Activated naive CD4-positive, alpha-beta T cell treated with anti-CD3 and anti-CD28 coated beads for 36 hours (primary cell): ENCODE data around the gene FTO. TPM values are rescaled to one million over a fixed set of nuclear protein-coding genes. Genes with fewer than 3 reads are reported as not detected.

ENCODE experiments used
- CTCF ChIA-PET: fragments of 350-600 bp; sonication (Branson Sonifier 250); formaldehyde crosslinking; loops from one replicate; lab custom pipeline; 2021; ENCODE audit warnings: antibody characterized with exemption; lab: Charles Lee
- DNase-seq: peaks from one replicate; pipeline ENCODE4 v3.0.0-alpha.2; 2020
- H3K27ac Mint-ChIP-seq: one replicate; pipeline ENCODE4 v1.8.0; 2021; ENCODE audit warnings: mild to moderate bottlenecking, mixed read lengths
- H3K27me3 Mint-ChIP-seq: one replicate; pipeline ENCODE4 v1.8.0; 2021; ENCODE audit warnings: low read depth, mixed read lengths
- H3K36me3 Mint-ChIP-seq: one replicate; pipeline ENCODE4 v1.8.0; 2021; ENCODE audit warnings: low read depth, mixed read lengths
- H3K4me1 Mint-ChIP-seq: one replicate; pipeline ENCODE4 v1.8.0; 2021; ENCODE audit warnings: low read depth, mixed read lengths
- H3K4me3 Mint-ChIP-seq: one replicate; pipeline ENCODE4 v1.8.0; 2021; ENCODE audit warnings: mild to moderate bottlenecking, moderate library complexity, mixed read lengths
- H3K9me3 Mint-ChIP-seq: one replicate; pipeline ENCODE4 v1.8.0; 2021; ENCODE audit warnings: mixed read lengths
- intact Hi-C: fragments of 100-400 bp; cut with micrococcal nuclease; formaldehyde crosslinking; loops from one replicate; pipeline ENCODE4 v1.15.1; 2023
- total RNA-seq, 2 experiments: library from RNA; stranded (reverse); gene quantifications; one replicate each; pipeline ENCODE4 v1.2.3, GENCODE V29; 2021

The FTO gene
- total RNA-seq, 2 experiments from 2014 or later, result 60.2 to 63.9 TPM

DNA sequence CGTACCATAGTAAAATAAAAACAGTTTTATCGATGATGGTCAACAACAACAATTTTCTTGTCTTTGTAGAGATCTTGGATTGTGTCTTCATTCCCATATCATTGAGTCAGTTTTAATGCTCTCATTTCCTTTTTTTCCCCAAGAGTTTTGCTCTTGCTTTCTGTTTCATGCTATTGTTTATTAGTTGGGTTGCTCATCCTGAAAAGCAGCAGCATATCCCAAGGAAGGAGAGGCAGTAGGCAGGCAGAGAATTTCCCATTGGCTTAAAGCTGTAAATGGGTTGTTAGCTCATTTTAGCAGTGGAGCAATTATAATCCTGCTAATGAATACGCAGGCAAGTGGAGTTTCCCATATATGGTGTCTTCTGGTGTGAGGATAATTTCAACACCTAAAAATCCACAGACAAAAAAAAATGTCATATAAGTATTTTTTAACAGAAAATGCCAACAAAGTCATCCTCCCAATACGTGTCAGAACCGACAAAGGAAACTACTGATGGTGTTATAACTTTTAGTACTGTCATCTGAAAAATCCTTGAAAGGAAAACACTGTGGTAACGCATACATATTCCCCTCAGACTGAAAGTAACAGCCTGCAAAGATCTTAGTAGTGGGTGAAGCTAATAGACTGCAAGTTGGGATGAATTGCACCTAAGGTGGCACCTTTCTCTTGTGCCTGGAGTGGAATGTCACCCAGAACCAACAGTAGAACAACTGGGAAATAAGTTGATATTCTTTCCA is 218.3 kb downstream of the FTO start:
- Mint-ChIP-seq H3K27me3 (no peaks in the 10 kb centered on the region), H3K4me1 (peaks cover 11% of the 10 kb centered on the region), H3K9me3 (no peaks in the 10 kb centered on the region), H3K36me3 (peaks cover 1% of the 10 kb centered on the region), H3K4me3 (no peak overlapping the region), H3K27ac (no peak overlapping the region)
- CTCF ChIA-PET, result no interaction called here
- intact Hi-C loops, result loop anchor here (1.0 kb wide), 1 partner anchor 10 kb away; no protein-coding TSS in a partner anchor
- DNase-seq, result no peak

DNA sequence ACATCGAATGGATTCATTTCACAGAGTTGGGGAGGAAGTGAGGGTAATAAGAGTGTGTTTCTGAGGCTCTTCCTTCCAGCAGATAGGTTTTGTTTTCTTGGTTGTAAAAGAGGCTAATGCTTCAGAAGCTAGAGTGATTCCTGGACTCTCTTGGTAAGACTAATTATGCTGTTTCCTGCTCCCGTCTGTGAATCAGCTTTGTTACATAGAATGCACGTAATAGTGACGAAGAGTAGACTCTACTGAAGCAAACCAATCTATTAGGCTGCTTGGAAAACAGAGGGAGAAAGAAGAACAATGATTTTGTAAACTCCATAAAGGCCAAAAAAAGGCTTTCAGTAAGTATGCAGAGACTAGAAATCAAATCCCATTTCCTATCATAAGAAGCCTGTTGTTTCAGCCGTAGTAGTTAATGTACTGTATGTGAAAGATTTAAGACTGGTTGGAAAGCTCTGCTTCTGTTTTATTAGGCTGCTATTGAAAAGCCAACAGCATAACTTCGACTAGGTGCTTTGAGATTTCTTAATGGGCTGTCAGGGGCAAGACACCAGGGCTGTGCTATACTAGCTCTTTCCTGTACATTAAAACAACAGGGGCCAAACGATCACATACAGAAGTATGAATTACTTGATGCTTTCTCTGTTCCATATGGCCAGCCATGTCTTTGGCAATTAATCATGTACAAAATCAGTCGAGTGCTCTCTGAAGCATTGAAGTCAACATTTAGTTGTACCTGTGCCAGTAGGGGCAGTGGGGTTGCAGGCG is 219.0 kb downstream of the FTO start:
- CTCF ChIA-PET, result interaction anchor here (0.9 kb wide), 1 partner anchor 32 kb away, joined by 3 read pairs; no protein-coding TSS in a partner anchor
- peaks cover 11% of the 10 kb centered on the region for H3K4me1 Mint-ChIP-seq
- peaks cover 1% of the 10 kb centered on the region for H3K36me3 Mint-ChIP-seq
- peak overlapping the region; percentile 0 for H3K27ac Mint-ChIP-seq
- intact Hi-C loops, result loop anchor here (1.0 kb wide), 1 partner anchor 11 kb away; no protein-coding TSS in a partner anchor
- no peak for DNase-seq
- H3K4me3 Mint-ChIP-seq, result no peak overlapping the region
- H3K27me3 Mint-ChIP-seq, result no peaks in the 10 kb centered on the region
- no peaks in the 10 kb centered on the region for H3K9me3 Mint-ChIP-seq

DNA sequence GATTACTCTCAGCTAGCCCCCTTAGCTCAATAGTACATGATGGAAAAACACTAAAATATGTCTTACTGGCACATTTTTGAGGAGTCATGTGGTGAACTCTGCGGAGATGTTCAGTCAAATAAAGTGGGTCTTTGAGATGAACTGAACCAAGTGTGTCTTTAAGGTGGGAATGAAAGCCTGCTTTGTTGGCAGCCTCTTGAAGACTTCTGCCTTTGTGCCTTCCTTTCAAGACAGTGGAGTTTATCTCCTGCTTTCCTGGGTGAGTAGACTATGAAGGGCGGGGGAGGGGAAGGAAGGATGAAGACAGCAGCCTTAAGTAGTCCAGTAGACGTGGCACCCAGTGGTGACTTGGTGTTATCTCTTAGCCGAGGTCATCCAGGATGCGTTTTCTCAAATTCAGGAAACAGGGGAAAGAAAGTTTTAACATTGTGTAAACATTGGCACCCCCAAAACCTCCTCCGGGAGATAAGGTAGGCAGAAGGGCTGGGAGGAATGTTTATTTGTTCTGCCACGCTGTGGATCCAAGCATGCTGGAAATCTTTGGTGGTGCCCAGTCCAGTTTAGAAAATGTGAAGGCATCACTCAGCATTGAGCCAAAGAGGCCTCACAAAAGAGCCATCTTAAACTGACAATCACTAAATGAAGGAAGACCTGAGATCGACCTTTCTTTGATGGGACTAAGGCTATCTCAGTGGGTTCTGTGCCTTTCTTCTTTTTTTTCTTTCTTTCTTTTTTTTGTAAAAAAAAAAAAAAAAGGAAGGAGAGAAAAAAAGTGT is 220.6 kb downstream of the FTO start:
- Mint-ChIP-seq H3K27me3 (no peaks in the 10 kb centered on the region), H3K36me3 (peaks cover 3% of the 10 kb centered on the region), H3K4me1 (peaks cover 11% of the 10 kb centered on the region), H3K4me3 (no peak overlapping the region), H3K27ac (no peak overlapping the region), H3K9me3 (no peaks in the 10 kb centered on the region)
- no peak for DNase-seq
- CTCF ChIA-PET, result interaction anchor here (0.6 kb wide), 1 partner anchor 390 kb away, joined by 4 read pairs; no protein-coding TSS in a partner anchor
- intact Hi-C loops, result no loop called here

DNA sequence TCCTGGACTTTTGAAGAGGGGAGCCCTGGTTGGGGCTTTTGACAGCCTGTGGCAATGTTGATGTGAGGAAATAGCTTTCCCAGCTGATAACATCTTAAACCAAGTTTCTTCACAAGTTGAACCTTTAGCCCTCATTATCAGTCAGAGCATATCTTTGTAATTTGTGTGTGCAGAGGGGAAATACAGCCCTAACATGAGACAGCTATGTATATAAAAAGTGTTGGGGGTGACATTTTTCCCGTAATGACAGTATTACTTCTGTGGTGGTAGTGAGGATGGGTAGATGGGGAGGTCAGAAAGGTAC is 221.1 kb downstream of the FTO start:
- H3K27ac Mint-ChIP-seq, result no peak overlapping the region
- H3K4me1 Mint-ChIP-seq, result peaks cover 11% of the 10 kb centered on the region
- no peaks in the 10 kb centered on the region for H3K27me3 Mint-ChIP-seq
- CTCF ChIA-PET, result interaction anchor here (0.6 kb wide), 1 partner anchor 391 kb away, joined by 4 read pairs; no protein-coding TSS in a partner anchor
- intact Hi-C loops, result no loop called here
- peaks cover 3% of the 10 kb centered on the region for H3K36me3 Mint-ChIP-seq
- no peak overlapping the region for H3K4me3 Mint-ChIP-seq
- H3K9me3 Mint-ChIP-seq, result no peaks in the 10 kb centered on the region
- DNase-seq, result no peak

DNA sequence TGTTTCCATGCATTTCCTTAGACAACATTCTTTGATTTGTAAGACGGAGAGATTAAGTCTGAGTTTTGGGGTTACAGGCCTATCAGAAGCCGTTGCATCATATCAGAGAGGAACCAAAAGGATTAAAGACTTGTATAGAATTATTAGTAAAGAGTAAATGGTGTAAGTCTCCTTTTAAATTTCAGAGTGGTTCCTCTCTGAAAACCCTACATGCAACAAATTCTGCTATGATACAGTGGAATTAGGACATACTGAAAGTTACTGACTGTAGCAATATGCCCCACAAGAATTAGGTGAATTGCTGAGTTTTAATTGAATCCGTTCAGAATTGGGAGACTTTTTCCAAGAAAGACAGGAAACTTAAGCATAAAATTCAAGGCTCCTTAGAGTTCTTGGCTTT is 221.6 kb downstream of the FTO start:
- H3K4me3 Mint-ChIP-seq, result no peak overlapping the region
- CTCF ChIA-PET, result interaction anchor here (0.6 kb wide), 1 partner anchor 391 kb away, joined by 4 read pairs; no protein-coding TSS in a partner anchor
- DNase-seq, result no peak
- intact Hi-C loops, result no loop called here
- H3K27me3 Mint-ChIP-seq, result no peaks in the 10 kb centered on the region
- no peaks in the 10 kb centered on the region for H3K9me3 Mint-ChIP-seq
- H3K36me3 Mint-ChIP-seq, result peaks cover 3% of the 10 kb centered on the region
- H3K4me1 Mint-ChIP-seq, result peaks cover 11% of the 10 kb centered on the region
- H3K27ac Mint-ChIP-seq, result no peak overlapping the region

DNA sequence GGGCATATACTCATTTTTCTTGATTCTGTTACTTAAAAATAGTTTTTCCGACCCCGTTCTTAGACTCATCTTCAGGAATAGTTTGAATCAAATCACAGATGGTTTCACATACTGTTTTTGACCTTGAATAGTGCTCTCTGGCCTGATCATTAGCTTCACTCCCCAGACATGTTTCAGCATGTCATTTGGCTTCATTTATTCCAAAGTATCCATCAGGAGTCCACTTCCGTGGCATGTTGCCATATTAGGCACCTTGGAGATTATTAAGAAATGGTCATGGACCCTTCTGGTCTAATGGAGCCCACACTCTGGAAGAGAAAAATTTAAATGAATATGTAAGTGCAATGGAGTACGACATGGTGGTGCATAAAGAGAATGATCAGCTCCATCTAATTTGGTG is 222.3 kb downstream of the FTO start:
- DNase-seq, result no peak
- Mint-ChIP-seq H3K27me3 (no peaks in the 10 kb centered on the region), H3K4me1 (peaks cover 11% of the 10 kb centered on the region), H3K9me3 (no peaks in the 10 kb centered on the region), H3K4me3 (no peak overlapping the region), H3K27ac (no peak overlapping the region), H3K36me3 (peaks cover 3% of the 10 kb centered on the region)
- CTCF ChIA-PET, result no interaction called here
- intact Hi-C loops, result no loop called here

DNA sequence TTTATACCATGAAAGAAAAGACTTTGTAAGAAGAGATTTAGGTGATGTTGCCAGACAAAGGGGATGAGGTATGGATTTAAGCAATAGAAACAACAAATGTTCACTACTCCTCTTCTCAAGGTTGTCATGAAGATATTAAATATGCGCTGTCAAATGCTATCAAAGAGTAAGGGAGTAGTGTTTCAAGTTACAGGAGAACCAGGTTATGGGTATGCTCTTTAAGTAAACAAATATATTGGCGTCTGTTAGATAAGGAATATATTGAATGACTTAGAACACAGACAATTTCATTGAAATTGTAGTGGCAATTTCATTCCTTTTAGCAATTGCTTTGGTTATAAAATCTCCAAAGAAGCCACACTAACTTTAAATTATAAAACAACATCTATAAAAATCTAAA is 229.0 kb downstream of the FTO start:
- no peaks in the 10 kb centered on the region for H3K9me3 Mint-ChIP-seq
- peaks cover 26% of the 10 kb centered on the region for H3K36me3 Mint-ChIP-seq
- no peak for DNase-seq
- intact Hi-C loops, result no loop called here
- H3K4me3 Mint-ChIP-seq, result no peak overlapping the region
- H3K27ac Mint-ChIP-seq, result no peak overlapping the region
- CTCF ChIA-PET, result no interaction called here
- H3K27me3 Mint-ChIP-seq, result no peaks in the 10 kb centered on the region
- no peaks in the 10 kb centered on the region for H3K4me1 Mint-ChIP-seq

DNA sequence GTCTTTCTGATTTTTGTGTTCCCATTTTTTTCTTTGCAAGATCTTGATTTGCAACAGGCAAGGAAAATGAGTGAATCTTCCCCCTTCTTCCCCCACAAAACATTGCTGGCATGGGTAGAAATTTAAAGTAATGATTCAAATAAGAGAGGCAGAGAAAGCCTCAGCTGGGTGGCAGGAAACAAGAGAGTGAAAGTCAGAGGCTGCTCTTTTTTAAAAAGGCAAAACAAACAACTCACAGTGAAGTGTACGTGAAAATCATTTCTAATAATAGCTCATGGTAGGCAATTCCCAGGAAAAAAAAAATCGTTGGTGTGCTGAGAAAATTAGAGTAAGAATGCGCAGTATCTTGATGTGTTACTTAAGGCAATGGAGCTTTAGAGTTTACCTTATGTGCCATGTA is 229.5 kb downstream of the FTO start:
- intact Hi-C loops, result no loop called here
- Mint-ChIP-seq H3K27me3 (no peaks in the 10 kb centered on the region), H3K9me3 (no peaks in the 10 kb centered on the region), H3K4me1 (no peaks in the 10 kb centered on the region), H3K36me3 (peaks cover 30% of the 10 kb centered on the region), H3K4me3 (no peak overlapping the region), H3K27ac (no peak overlapping the region)
- CTCF ChIA-PET, result no interaction called here
- no peak for DNase-seq

DNA sequence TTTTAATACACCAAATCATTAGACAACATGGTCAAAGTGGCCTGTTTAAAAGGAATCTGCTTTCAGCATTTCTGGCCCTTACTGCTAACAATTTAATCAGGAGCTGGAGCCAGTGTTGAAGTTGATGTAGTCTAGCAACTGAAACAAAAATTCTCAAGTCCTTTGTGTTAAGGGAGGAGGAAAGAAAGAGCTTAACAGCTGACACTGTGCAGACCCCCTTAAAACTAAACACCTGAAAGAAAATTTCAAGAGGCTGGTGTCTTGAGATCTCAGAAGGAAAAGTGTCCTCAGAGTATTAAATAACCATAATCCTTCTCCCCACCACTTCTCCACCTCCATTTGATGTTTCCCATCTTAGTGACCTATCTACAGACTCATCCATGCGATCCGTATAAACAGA is 232.1 kb downstream of the FTO start:
- CTCF ChIA-PET, result no interaction called here
- H3K36me3 Mint-ChIP-seq, result peaks cover 36% of the 10 kb centered on the region

DNA sequence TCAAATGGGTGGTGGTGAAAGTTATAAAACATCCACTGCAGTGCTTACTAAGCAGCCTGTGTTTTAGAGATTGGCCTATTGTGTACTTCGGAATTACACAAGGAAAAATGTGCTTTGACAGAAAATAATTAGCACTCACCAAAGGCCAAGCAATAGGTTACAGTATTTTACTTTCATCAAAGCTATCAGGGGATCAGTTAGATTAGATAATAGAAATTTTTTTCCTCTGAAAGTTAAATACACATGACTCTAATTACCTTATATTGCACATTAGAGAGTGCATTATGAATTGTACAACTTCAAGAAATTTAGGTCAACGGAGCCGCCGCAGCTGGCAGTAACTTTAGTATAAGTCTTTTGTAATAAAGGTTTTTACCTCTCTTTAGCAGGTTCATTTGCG is 232.6 kb downstream of the FTO start:
- Mint-ChIP-seq H3K36me3 (peaks cover 36% of the 10 kb centered on the region), H3K27ac (no peak overlapping the region), H3K27me3 (no peaks in the 10 kb centered on the region), H3K4me3 (no peak overlapping the region), H3K9me3 (no peaks in the 10 kb centered on the region), H3K4me1 (no peaks in the 10 kb centered on the region)
- intact Hi-C loops, result no loop called here
- DNase-seq, result no peak
- CTCF ChIA-PET, result no interaction called here

More for the DNA sequence above, 232.1 kb downstream of the FTO start:
- intact Hi-C loops, result no loop called here
- no peak for DNase-seq
- no peak overlapping the region for H3K4me3 Mint-ChIP-seq
- no peaks in the 10 kb centered on the region for H3K4me1 Mint-ChIP-seq
- H3K9me3 Mint-ChIP-seq, result no peaks in the 10 kb centered on the region
- no peaks in the 10 kb centered on the region for H3K27me3 Mint-ChIP-seq
- no peak overlapping the region for H3K27ac Mint-ChIP-seq

DNA sequence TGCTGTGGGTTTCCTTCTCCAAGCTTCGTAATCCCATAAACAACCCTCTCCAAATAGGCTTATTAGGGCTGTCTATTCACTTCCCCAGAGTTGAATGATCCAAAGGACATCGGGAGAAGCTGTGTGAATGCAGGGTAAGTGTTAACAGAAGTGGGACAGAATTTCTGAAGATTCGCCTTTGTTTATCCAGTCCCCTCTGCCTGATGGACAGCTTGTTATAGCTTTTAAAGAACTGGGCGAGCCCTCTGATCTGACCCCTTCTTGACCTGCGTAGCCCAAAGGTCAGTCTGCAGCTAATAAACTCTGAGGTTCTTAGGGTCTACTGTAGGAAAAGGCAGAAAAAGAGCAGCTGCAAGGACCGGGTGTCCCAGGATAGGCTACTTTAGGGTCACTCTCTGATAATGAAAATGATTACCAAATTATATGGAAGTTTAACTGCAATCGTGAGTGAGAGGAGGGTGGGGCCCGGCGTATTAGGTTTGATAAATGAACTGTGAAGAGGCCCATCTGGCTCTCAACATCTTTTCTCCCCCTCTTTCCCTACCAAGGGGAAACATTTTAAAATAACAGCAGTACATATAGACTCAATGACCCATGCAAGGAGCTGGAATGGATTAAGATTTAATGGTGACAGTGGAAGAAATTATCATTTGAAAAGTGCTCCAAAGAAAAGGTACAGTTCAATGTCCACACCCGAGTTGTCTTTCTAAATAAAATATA is 233.4 kb downstream of the FTO start:
- intact Hi-C loops, result no loop called here
- Mint-ChIP-seq H3K36me3 (peaks cover 36% of the 10 kb centered on the region), H3K4me1 (no peaks in the 10 kb centered on the region), H3K27ac (no peak overlapping the region), H3K9me3 (no peaks in the 10 kb centered on the region), H3K4me3 (no peak overlapping the region), H3K27me3 (no peaks in the 10 kb centered on the region)
- DNase-seq, result no peak
- CTCF ChIA-PET, result no interaction called here

DNA sequence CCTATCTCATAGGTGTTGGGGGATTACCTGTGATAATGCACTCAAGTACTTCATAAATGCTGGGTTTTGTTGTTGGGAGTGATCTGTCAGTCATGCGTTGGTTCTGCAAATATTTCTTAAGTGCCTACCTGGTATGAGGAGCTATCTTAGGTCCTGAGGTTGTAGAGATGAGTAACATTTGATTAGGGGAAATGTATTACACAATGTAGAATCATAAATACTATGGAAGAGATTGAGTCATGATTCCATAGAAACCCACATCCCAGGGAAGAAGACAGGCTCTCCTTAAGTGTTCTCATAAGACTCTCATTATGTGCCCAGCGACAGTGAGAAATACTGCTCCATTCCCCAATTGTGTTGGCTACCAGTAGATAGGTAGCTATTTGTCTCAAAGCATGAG is 240.1 kb downstream of the FTO start:
- CTCF ChIA-PET, result no interaction called here

More for the DNA sequence above, 240.1 kb downstream of the FTO start:
- H3K27ac Mint-ChIP-seq, result no peak overlapping the region
- H3K9me3 Mint-ChIP-seq, result no peaks in the 10 kb centered on the region
- peaks cover 7% of the 10 kb centered on the region for H3K36me3 Mint-ChIP-seq
- H3K4me3 Mint-ChIP-seq, result no peak overlapping the region
- no peaks in the 10 kb centered on the region for H3K27me3 Mint-ChIP-seq
- intact Hi-C loops, result loop anchor here (10.0 kb wide), 1 partner anchor 981 kb away; no protein-coding TSS in a partner anchor
- H3K4me1 Mint-ChIP-seq, result no peaks in the 10 kb centered on the region
- DNase-seq, result no peak
